ENCODE measurements around the gene DBX1. TPM values are rescaled to one million over a fixed set of nuclear protein-coding genes. Genes with fewer than 3 reads are reported as not detected.
A peak's percentile ranks its signal among the peaks of the same experiment; 100 is the strongest.

DBX1 gene
- total and polyA plus RNA-seq, 10 donors: not detected

- intact Hi-C loops (cut with DNase I; ENCODE audit: low total_unique reads): loop anchor here (5.0 kb wide), 1 partner anchor 160 kb away; no protein-coding TSS in a partner anchor
Measured at GRCh38 chr11:20111871-20112270, 48.4 kb downstream of the DBX1 start.

GRCh38 chr11:20110908-20111669, 49.2 kb downstream of the DBX1 start:
- Histone ChIP-seq H3K27ac (no peak overlapping the region), H3K4me3 (no peak overlapping the region), H3K9me3 (no peaks in the 10 kb centered on the region), H3K36me3 (peaks cover 0 to 33% (median 0%) of the 10 kb centered on the region in 6 donors), H3K27me3 (replicated peaks in 1 of 7) (no peaks in the 10 kb centered on the region), H3K4me1 (peaks cover 0 to 15% (median 2%) of the 10 kb centered on the region in 6 donors)
- intact Hi-C loops (cut with DNase I; ENCODE audit: low total_unique reads): loop anchor here (5.0 kb wide), 1 partner anchor 159 kb away; no protein-coding TSS in a partner anchor
- DNase-seq: no peak
- 21 to 27% (median 22%) methylated on average over 8 of the region's 8 CpGs for WGBS, 5 donors
- TF ChIP-seq CTCF (IDR thresholded peaks at IDR 0.05 in 8 of 11, conservative IDR thresholded peaks at IDR 0.05 in 3 of 11): peak; percentile 19 to 84 (median 70)
- no peak for TF ChIP-seq POLR2AphosphoS5 (IDR thresholded peaks at IDR 0.05)
- no peak for TF ChIP-seq POLR2A (IDR thresholded peaks at IDR 0.05)

More at GRCh38 chr11:20111871-20112270, 48.4 kb downstream of the DBX1 start:
- no peaks in the 10 kb centered on the region for H3K27me3 ChIP-seq (replicated peaks in 1 of 7)
- no peak for DNase-seq
- H3K27ac ChIP-seq: no peak overlapping the region
- H3K9me3 ChIP-seq: no peaks in the 10 kb centered on the region
- no peak overlapping the region for H3K4me3 ChIP-seq
- no peak for TF ChIP-seq POLR2A (IDR thresholded peaks at IDR 0.05)
- no peak for TF ChIP-seq POLR2AphosphoS5 (IDR thresholded peaks at IDR 0.05)
- TF ChIP-seq CTCF (IDR thresholded peaks at IDR 0.05 in 8 of 11, conservative IDR thresholded peaks at IDR 0.05 in 3 of 11): no peak
- peaks cover 0 to 15% (median 2%) of the 10 kb centered on the region in 6 donors for H3K4me1 ChIP-seq
- 64 to 100% (median 83%) methylated on average over 1 of the region's 1 CpG for WGBS, 5 donors
- peaks cover 0 to 38% (median 0%) of the 10 kb centered on the region in 6 donors for H3K36me3 ChIP-seq

GRCh38 chr11:20109731-20110445, 50.4 kb downstream of the DBX1 start:
- WGBS, 5 donors: 91 to 95% (median 95%) methylated on average over 7 to 9 of the region's 9 CpGs
- no peak for DNase-seq
- Histone ChIP-seq H3K36me3 (peaks cover 0 to 37% (median 0%) of the 10 kb centered on the region in 6 donors), H3K27me3 (replicated peaks in 1 of 7) (no peaks in the 10 kb centered on the region), H3K27ac (no peak overlapping the region), H3K9me3 (no peaks in the 10 kb centered on the region), H3K4me3 (no peak overlapping the region), H3K4me1 (peaks cover 0 to 15% (median 2%) of the 10 kb centered on the region in 6 donors)
- intact Hi-C loops (cut with DNase I; ENCODE audit: low total_unique reads): loop anchor here (5.0 kb wide), 1 partner anchor 158 kb away; no protein-coding TSS in a partner anchor
- no peak for TF ChIP-seq POLR2AphosphoS5 (IDR thresholded peaks at IDR 0.05)
- no peak for TF ChIP-seq POLR2A (IDR thresholded peaks at IDR 0.05)
- TF ChIP-seq CTCF (IDR thresholded peaks at IDR 0.05 in 8 of 11, conservative IDR thresholded peaks at IDR 0.05 in 3 of 11): no peak

Other genes with a start within 250 kb of the DBX1 start
- 10 to 100 TPM; 35.6 to 70.2 (median 43.2) TPM for gene HTATIP2, start 203.2 kb upstream of the DBX1 start, total RNA-seq
- 10 to 100 TPM; 24.3 to 42.7 (median 30.6) TPM for gene HTATIP2, start 203.2 kb upstream of the DBX1 start, polyA plus RNA-seq
- 10 to 100 TPM; 12.8 to 20.7 (median 14.2) TPM for gene PRMT3, start 227.2 kb upstream of the DBX1 start, total RNA-seq
- gene PRMT3, start 227.2 kb upstream of the DBX1 start, polyA plus RNA-seq: 1 to 10 TPM; 6.9 to 9.2 (median 8.8) TPM

All from spleen (tissue), 11 donors.